ENCODE measurements around the gene PPP2R2B.

Gene PPP2R2B

GRCh38 chr5:146888351-146888978, 9.9 kb upstream of the PPP2R2B start:
- TF ChIP-seq RAD21 (IDR thresholded peaks at IDR 0.05; ENCODE audit: low read depth) (no peak), USF1 (IDR thresholded peaks at IDR 0.05) (no peak), FOXM1 (IDR thresholded peaks at IDR 0.05; ENCODE audit: borderline replicate concordance, low read depth) (no peak), CREB1 (IDR thresholded peaks at IDR 0.05; ENCODE audit: low read depth) (no peak), TCF12 (IDR thresholded peaks at IDR 0.05; ENCODE audit: low read depth) (no peak)

GRCh38 chr5:146884066-146884626, 5.6 kb upstream of the PPP2R2B start:
- no peak for TF ChIP-seq CREB1 (IDR thresholded peaks at IDR 0.05; ENCODE audit: low read depth)
- no peak for TF ChIP-seq YY1 (IDR thresholded peaks at IDR 0.05; ENCODE audit: low read depth)
- TF ChIP-seq MAX (IDR thresholded peaks at IDR 0.05), result no peak
- no peak for TF ChIP-seq ZBTB7A (IDR thresholded peaks at IDR 0.05; ENCODE audit: low read depth)
- no peak for TF ChIP-seq EGR1 (IDR thresholded peaks at IDR 0.05)
- no peak for TF ChIP-seq FOXM1 (IDR thresholded peaks at IDR 0.05; ENCODE audit: borderline replicate concordance, low read depth)
- no peak for TF ChIP-seq REST (IDR thresholded peaks at IDR 0.05; ENCODE audit: low read depth)
- no peak for TF ChIP-seq EP300 (IDR thresholded peaks at IDR 0.05; ENCODE audit: borderline replicate concordance)
- TF ChIP-seq TAF1 (IDR thresholded peaks at IDR 0.05; ENCODE audit: low read depth), result no peak
- TF ChIP-seq RAD21 (IDR thresholded peaks at IDR 0.05; ENCODE audit: low read depth), result no peak
- no peak for TF ChIP-seq TEAD4 (IDR thresholded peaks at IDR 0.05)
- no peak for TF ChIP-seq USF1 (IDR thresholded peaks at IDR 0.05)
- TF ChIP-seq TCF12 (IDR thresholded peaks at IDR 0.05; ENCODE audit: low read depth), result no peak

- TF ChIP-seq ZBTB7A (IDR thresholded peaks at IDR 0.05; ENCODE audit: low read depth) (no peak), YY1 (IDR thresholded peaks at IDR 0.05; ENCODE audit: low read depth) (no peak), TAF1 (IDR thresholded peaks at IDR 0.05; ENCODE audit: low read depth) (no peak), MAX (IDR thresholded peaks at IDR 0.05) (no peak), TEAD4 (IDR thresholded peaks at IDR 0.05) (no peak), EGR1 (IDR thresholded peaks at IDR 0.05) (no peak), CEBPB (IDR thresholded peaks at IDR 0.05) (no peak), REST (IDR thresholded peaks at IDR 0.05; ENCODE audit: low read depth) (no peak), TCF12 (IDR thresholded peaks at IDR 0.05; ENCODE audit: low read depth) (no peak), FOXM1 (IDR thresholded peaks at IDR 0.05; ENCODE audit: borderline replicate concordance, low read depth) (no peak), USF1 (IDR thresholded peaks at IDR 0.05) (no peak)
Observed at GRCh38 chr5:146883511-146883910, 5.0 kb upstream of the PPP2R2B start.

GRCh38 chr5:146880966-146881365, 2.4 kb upstream of the PPP2R2B start:
- TF ChIP-seq EP300 (IDR thresholded peaks at IDR 0.05; ENCODE audit: borderline replicate concordance) (no peak), TCF12 (IDR thresholded peaks at IDR 0.05; ENCODE audit: low read depth) (no peak), FOXM1 (IDR thresholded peaks at IDR 0.05; ENCODE audit: borderline replicate concordance, low read depth) (no peak), MAX (IDR thresholded peaks at IDR 0.05) (no peak), CREB1 (IDR thresholded peaks at IDR 0.05; ENCODE audit: low read depth) (no peak), REST (IDR thresholded peaks at IDR 0.05; ENCODE audit: low read depth) (no peak), RAD21 (IDR thresholded peaks at IDR 0.05; ENCODE audit: low read depth) (no peak), USF1 (IDR thresholded peaks at IDR 0.05) (no peak), ZBTB7A (IDR thresholded peaks at IDR 0.05; ENCODE audit: low read depth) (no peak)
